Vagina (tissue), 2 donors: ENCODE measurements around the gene GPR156. TPM values are rescaled to one million over a fixed set of nuclear protein-coding genes. Genes with fewer than 3 reads are reported as not detected.

Source experiments
- DNase-seq, 2 donors: peaks; one replicate each; pipeline ENCODE4 v3.0.0-alpha.2; 2017; ENCODE audit errors: extremely low spot score in 2 of 2
- H3K27ac ChIP-seq: fragments of 200-600 bp; sonication (generic); one replicate; pipeline ENCODE4 v1.5.1; 2019
- H3K27me3 ChIP-seq: fragments of 200-600 bp; sonication (generic); one replicate; pipeline ENCODE4 v1.5.1; 2019
- H3K36me3 ChIP-seq, 2 donors: fragments of 200-600 bp; sonication (generic); one replicate each; pipeline ENCODE4 v1.5.1; 2017 to 2019
- H3K4me1 ChIP-seq: fragments of 200-600 bp; sonication (generic); one replicate; pipeline ENCODE4 v1.5.1; 2019
- H3K4me3 ChIP-seq, 2 donors: fragments of 200-600 bp; sonication (generic); 1 replicate in 1 of 2; 2 replicates in 1 of 2; pipeline ENCODE4 v1.5.1; 2016 to 2019
- H3K9me3 ChIP-seq: fragments of 200-600 bp; sonication (generic); one replicate; pipeline ENCODE4 v1.5.1; 2019
- CTCF ChIP-seq, 3 experiments: fragments of 450-650 bp in 2 of 3; fragments of 200-600 bp in 1 of 3; sonication (generic) in 1 of 3; IDR thresholded peaks; one replicate each; pipeline ENCODE4 v1.5.1; 2017 to 2019; ENCODE audit warnings: antibody characterized with exemption in 3 of 3, mild to moderate bottlenecking in 2 of 3, moderate library complexity in 2 of 3
- POLR2A ChIP-seq, 2 donors: fragments of 450-650 bp; IDR thresholded peaks; one replicate each; pipeline ENCODE4 v1.6.1; 2017; ENCODE audit warnings: antibody characterized with exemption in 2 of 2, mild to moderate bottlenecking in 2 of 2, moderate library complexity in 2 of 2
- POLR2AphosphoS5 ChIP-seq, 2 donors: sonication (generic); formaldehyde crosslinking; IDR thresholded peaks; one replicate each; pipeline ENCODE4 v1.9.0; 2017; ENCODE audit warnings: antibody characterized with exemption in 2 of 2, mild to moderate bottlenecking in 2 of 2, low read depth in 1 of 2; ENCODE audit not compliant: insufficient read depth in 1 of 2
- intact Hi-C: fragments of 100-400 bp; cut with DNase I; formaldehyde crosslinking; loops from one replicate; pipeline ENCODE4 v1.15.1; 2023
- total RNA-seq: library from RNA; depleted of rRNA; stranded (reverse); fragments of >200 nt; gene quantifications from one replicate; pipeline ENCODE4 v1.2.3, GENCODE V29; 2016

GPR156 gene
- total RNA-seq, 1 donor from 2014 or later: not detected

- Histone ChIP-seq H3K4me3 (no peak overlapping the region), H3K36me3 (no peaks in the 10 kb centered on the region), H3K9me3 (no peaks in the 10 kb centered on the region), H3K4me1 (no peaks in the 10 kb centered on the region), H3K27me3 (no peaks in the 10 kb centered on the region), H3K27ac (no peak overlapping the region)
- TF ChIP-seq POLR2A (IDR thresholded peaks at IDR 0.05) (no peak), POLR2AphosphoS5 (IDR thresholded peaks at IDR 0.05; ENCODE audit: insufficient read depth in 1 of 2, low read depth in 1 of 2) (no peak)
- intact Hi-C loops: no loop called here
- DNase-seq: peak; percentile 72 to 95
Measured at GRCh38 chr3:120168038-120168437, 117.0 kb downstream of the GPR156 start.

- Histone ChIP-seq H3K9me3 (no peaks in the 10 kb centered on the region), H3K4me1 (no peaks in the 10 kb centered on the region), H3K36me3 (no peaks in the 10 kb centered on the region), H3K27ac (no peak overlapping the region), H3K27me3 (no peaks in the 10 kb centered on the region), H3K4me3 (no peak overlapping the region)
- TF ChIP-seq POLR2A (IDR thresholded peaks at IDR 0.05) (no peak), CTCF (IDR thresholded peaks at IDR 0.05) (no peak), POLR2AphosphoS5 (IDR thresholded peaks at IDR 0.05; ENCODE audit: insufficient read depth in 1 of 2, low read depth in 1 of 2) (no peak)
- DNase-seq: peak; percentile 67 to 87
- intact Hi-C loops: no loop called here
Measured at GRCh38 chr3:120167488-120167887, 117.5 kb downstream of the GPR156 start.

- Histone ChIP-seq H3K27me3 (no peaks in the 10 kb centered on the region), H3K9me3 (no peaks in the 10 kb centered on the region), H3K4me3 (no peak overlapping the region), H3K27ac (no peak overlapping the region), H3K36me3 (no peaks in the 10 kb centered on the region), H3K4me1 (peaks cover 10% of the 10 kb centered on the region)
- TF ChIP-seq POLR2A (IDR thresholded peaks at IDR 0.05) (no peak), POLR2AphosphoS5 (IDR thresholded peaks at IDR 0.05; ENCODE audit: insufficient read depth in 1 of 2, low read depth in 1 of 2) (no peak), CTCF (IDR thresholded peaks at IDR 0.05) (no peak)
- intact Hi-C loops: no loop called here
- no peak for DNase-seq
Measured at GRCh38 chr3:120163816-120164215, 121.2 kb downstream of the GPR156 start.

GRCh38 chr3:120163026-120163425, 122.0 kb downstream of the GPR156 start:
- H3K36me3 ChIP-seq: no peaks in the 10 kb centered on the region
- TF ChIP-seq POLR2AphosphoS5 (IDR thresholded peaks at IDR 0.05; ENCODE audit: insufficient read depth in 1 of 2, low read depth in 1 of 2) (no peak), POLR2A (IDR thresholded peaks at IDR 0.05) (no peak), CTCF (IDR thresholded peaks at IDR 0.05) (no peak)

GRCh38 chr3:120162400-120162799, 122.6 kb downstream of the GPR156 start:
- Histone ChIP-seq H3K36me3 (no peaks in the 10 kb centered on the region), H3K27me3 (no peaks in the 10 kb centered on the region), H3K9me3 (no peaks in the 10 kb centered on the region), H3K4me3 (no peak overlapping the region), H3K27ac (no peak overlapping the region), H3K4me1 (peaks cover 10% of the 10 kb centered on the region)
- no peak for DNase-seq
- TF ChIP-seq POLR2AphosphoS5 (IDR thresholded peaks at IDR 0.05; ENCODE audit: insufficient read depth in 1 of 2, low read depth in 1 of 2) (no peak), POLR2A (IDR thresholded peaks at IDR 0.05) (no peak), CTCF (IDR thresholded peaks at IDR 0.05) (no peak)
- intact Hi-C loops: no loop called here

More at GRCh38 chr3:120163026-120163425, 122.0 kb downstream of the GPR156 start:
- Histone ChIP-seq H3K4me3 (no peak overlapping the region), H3K27ac (no peak overlapping the region), H3K9me3 (no peaks in the 10 kb centered on the region), H3K4me1 (peaks cover 10% of the 10 kb centered on the region), H3K27me3 (no peaks in the 10 kb centered on the region)
- intact Hi-C loops: no loop called here
- no peak for DNase-seq
